Esophagus muscularis mucosa (tissue), 4 donors: ENCODE measurements around the gene AGXT. TPM values are rescaled to one million over a fixed set of nuclear protein-coding genes. Genes with fewer than 3 reads are reported as not detected.

Source experiments
- DNase-seq: peaks from one replicate; pipeline ENCODE4 v3.0.0-alpha.2; 2017; ENCODE audit errors: extremely low spot score
- H3K27ac ChIP-seq, 4 donors: fragments of 200-600 bp; sonication (generic); replicated peaks in 1 of 4; 1 replicate in 3 of 4; 2 replicates in 1 of 4; pipeline ENCODE4 v1.5.1; 2016 to 2019; ENCODE audit warnings: mild to moderate bottlenecking in 1 of 4
- H3K27me3 ChIP-seq, 4 donors: fragments of 200-600 bp; sonication (generic); one replicate each; pipeline versions ENCODE4 v1.5.1 to v1.6.0; 2016 to 2019
- H3K36me3 ChIP-seq, 4 donors: fragments of 200-600 bp; sonication (generic); one replicate each; pipeline ENCODE4 v1.5.1; 2016 to 2019
- H3K4me1 ChIP-seq, 4 donors: fragments of 200-600 bp; sonication (generic); one replicate each; pipeline ENCODE4 v1.5.1; 2016 to 2019
- H3K4me3 ChIP-seq, 4 donors: fragments of 200-600 bp; sonication (generic); 1 replicate in 2 of 4; 2 replicates in 2 of 4; pipeline ENCODE4 v1.5.1; 2016 to 2019; ENCODE audit warnings: mild to moderate bottlenecking in 4 of 4, moderate library complexity in 1 of 4
- H3K9me3 ChIP-seq, 4 donors: fragments of 200-600 bp; sonication (generic); 1 replicate in 3 of 4; 2 replicates in 1 of 4; pipeline ENCODE4 v1.5.1; 2016 to 2019
- EP300 ChIP-seq: sonication (generic); formaldehyde crosslinking; IDR thresholded peaks from one replicate; pipeline ENCODE4 v1.6.1; 2017; ENCODE audit warnings: antibody characterized with exemption
- POLR2A ChIP-seq: fragments of 450-650 bp; IDR thresholded peaks from one replicate; pipeline ENCODE4 v1.6.1; 2017; ENCODE audit warnings: antibody characterized with exemption, moderate library complexity, mild to moderate bottlenecking, low read depth
- POLR2AphosphoS5 ChIP-seq, 2 donors: sonication (generic); formaldehyde crosslinking; IDR thresholded peaks; one replicate each; pipeline ENCODE4 v1.6.1; 2017; ENCODE audit warnings: antibody characterized with exemption in 2 of 2
- WGBS: methylation state at CpG from one replicate; pipeline ENCODE4 v1.1.5; 2018; 5-methylcytosine and 5-hydroxymethylcytosine counted together
- intact Hi-C: fragments of 100-400 bp; cut with DNase I; formaldehyde crosslinking; loops from one replicate; pipeline ENCODE4 v1.15.1; 2023
- total RNA-seq, 4 donors: library from RNA; depleted of rRNA; stranded (reverse); fragments of >200 nt; gene quantifications; one replicate each; pipeline versions ENCODE4 v1.1.0 to v1.2.1, GENCODE V29; 2016
- TF ChIP-seq, protein P1 (sequence below), 3 experiments: fragments of 200-600 bp in 2 of 3; fragments of 450-650 bp in 1 of 3; sonication (generic) in 2 of 3; IDR thresholded peaks; one replicate each; pipeline ENCODE4 v1.5.1; 2017 to 2019; ENCODE audit warnings: antibody characterized with exemption in 3 of 3, mild to moderate bottlenecking in 2 of 3, moderate library complexity in 1 of 3

Gene AGXT
- total RNA-seq, 4 donors from 2014 or later = not detected

DNA sequence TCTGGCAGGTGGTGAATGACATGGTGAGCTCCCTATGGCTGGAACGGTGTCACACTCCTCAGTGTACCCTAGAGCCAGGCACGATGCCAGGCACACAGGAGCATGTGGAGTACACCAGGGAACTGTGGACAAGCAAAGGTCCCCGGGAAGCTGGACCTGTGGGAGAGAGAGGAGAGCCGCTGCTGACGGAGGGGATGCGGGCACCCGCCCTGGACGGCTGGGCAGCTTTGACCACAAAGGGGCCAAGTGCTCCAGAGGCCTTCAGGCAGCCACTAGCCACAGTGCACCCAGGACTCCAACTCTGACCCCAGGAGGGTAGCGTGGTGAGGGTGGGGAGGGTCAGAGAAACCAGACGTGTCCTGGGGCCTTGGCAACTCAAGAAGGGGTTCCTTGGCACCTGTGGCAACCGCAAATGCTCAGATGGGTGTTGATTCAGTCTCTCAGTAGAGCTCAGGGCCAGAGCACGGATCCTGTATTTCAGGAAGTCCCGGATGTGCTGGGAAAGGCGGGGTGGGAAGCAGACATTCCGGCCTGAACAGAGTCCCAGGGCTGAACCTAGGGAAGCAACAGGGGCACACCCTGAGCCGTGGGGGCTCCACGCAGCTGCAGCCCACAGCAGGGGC is 29.6 kb downstream of the AGXT start:
- TF ChIP-seq POLR2A (no peak), POLR2AphosphoS5 (IDR thresholded peaks at IDR 0.05) (no peak), EP300 (no peak)
- TF ChIP-seq, protein P1, sequence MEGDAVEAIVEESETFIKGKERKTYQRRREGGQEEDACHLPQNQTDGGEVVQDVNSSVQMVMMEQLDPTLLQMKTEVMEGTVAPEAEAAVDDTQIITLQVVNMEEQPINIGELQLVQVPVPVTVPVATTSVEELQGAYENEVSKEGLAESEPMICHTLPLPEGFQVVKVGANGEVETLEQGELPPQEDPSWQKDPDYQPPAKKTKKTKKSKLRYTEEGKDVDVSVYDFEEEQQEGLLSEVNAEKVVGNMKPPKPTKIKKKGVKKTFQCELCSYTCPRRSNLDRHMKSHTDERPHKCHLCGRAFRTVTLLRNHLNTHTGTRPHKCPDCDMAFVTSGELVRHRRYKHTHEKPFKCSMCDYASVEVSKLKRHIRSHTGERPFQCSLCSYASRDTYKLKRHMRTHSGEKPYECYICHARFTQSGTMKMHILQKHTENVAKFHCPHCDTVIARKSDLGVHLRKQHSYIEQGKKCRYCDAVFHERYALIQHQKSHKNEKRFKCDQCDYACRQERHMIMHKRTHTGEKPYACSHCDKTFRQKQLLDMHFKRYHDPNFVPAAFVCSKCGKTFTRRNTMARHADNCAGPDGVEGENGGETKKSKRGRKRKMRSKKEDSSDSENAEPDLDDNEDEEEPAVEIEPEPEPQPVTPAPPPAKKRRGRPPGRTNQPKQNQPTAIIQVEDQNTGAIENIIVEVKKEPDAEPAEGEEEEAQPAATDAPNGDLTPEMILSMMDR (IDR thresholded peaks at IDR 0.05) = no peak
- peaks cover 0 to 7% (median 0%) of the 10 kb centered on the region in 4 donors for H3K27me3 ChIP-seq
- WGBS = 84% methylated on average over 12 of the region's 17 CpGs
- intact Hi-C loops = no loop called here
- H3K4me3 ChIP-seq = no peak overlapping the region
- no peaks in the 10 kb centered on the region for H3K36me3 ChIP-seq
- peaks cover 11 to 20% (median 13%) of the 10 kb centered on the region in 4 donors for H3K4me1 ChIP-seq
- peak overlapping the region in 2 of 4 donors; percentile 6 to 43 for H3K27ac ChIP-seq
- H3K9me3 ChIP-seq = no peaks in the 10 kb centered on the region
- DNase-seq = no peak

DNA sequence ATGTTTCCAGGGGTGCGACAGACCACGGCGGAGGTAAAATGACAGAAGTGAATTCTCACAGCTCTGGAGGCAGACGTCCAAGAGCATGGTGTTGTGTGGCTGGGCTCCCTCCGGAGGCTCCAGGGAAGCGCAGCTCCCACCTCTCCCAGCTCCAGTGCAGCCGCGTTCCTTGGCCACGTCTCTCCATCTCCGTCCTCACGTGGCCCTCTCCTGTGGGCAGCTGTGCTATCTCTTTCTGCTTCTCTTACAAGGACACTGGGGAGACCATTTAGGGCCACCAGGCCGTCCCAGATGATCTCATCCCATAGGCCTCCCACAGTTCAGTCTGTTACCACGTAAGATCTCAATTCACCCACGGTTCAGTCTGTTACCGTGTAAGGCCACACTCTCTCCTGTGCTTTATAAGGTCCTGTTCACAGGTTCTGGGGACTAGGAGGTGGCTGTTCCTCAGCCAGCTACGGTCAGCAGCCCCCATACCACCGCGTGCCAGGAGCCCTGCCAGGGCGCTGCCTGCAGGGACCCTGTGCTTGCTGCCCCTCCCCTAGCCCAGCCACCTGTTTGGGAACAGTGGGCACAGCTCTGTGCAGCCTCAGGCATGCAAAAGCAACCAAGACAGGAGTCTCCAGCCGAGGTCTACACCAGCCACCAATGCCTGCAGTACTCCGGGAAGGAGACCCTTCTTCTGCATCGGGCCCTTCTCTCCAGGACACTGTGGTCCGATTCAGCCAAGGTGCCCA is 30.3 kb downstream of the AGXT start:
- TF ChIP-seq, protein P1 (IDR thresholded peaks at IDR 0.05) = no peak
- TF ChIP-seq POLR2A (no peak), POLR2AphosphoS5 (IDR thresholded peaks at IDR 0.05) (no peak), EP300 (no peak)

DNA sequence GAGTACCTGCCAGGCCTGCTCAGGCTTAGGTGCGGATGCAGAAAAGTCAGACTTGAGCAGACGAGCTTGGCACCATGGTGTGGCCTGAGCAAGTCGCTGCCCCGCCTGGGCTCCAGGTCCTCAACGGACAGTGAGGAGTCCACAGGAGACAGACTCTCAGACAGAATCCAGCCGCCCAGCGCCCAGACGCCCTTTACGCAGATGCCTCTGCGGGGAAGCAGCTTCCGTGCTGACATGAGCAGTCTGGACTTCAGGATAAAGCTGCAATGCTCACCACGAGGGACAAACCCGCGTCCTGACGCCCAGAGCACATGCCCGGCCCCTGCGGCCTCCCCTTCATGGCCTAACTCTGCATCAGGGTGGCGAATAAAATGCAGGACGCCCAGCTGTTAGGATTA is 30.8 kb downstream of the AGXT start:
- peaks cover 11 to 20% (median 13%) of the 10 kb centered on the region in 4 donors for H3K4me1 ChIP-seq
- no peak overlapping the region for H3K4me3 ChIP-seq
- H3K36me3 ChIP-seq = no peaks in the 10 kb centered on the region
- H3K9me3 ChIP-seq = no peaks in the 10 kb centered on the region
- no peak overlapping the region for H3K27ac ChIP-seq
- WGBS = 82% methylated on average over 9 of the region's 19 CpGs
- intact Hi-C loops = no loop called here
- no peak for DNase-seq
- H3K27me3 ChIP-seq = no peaks in the 10 kb centered on the region
- TF ChIP-seq EP300 (no peak), POLR2AphosphoS5 (IDR thresholded peaks at IDR 0.05) (no peak), POLR2A (no peak)
- TF ChIP-seq, protein P1 (IDR thresholded peaks at IDR 0.05) = no peak

More for the DNA sequence above, 30.3 kb downstream of the AGXT start:
- Histone ChIP-seq H3K9me3 (no peaks in the 10 kb centered on the region), H3K4me1 (peaks cover 11 to 20% (median 13%) of the 10 kb centered on the region in 4 donors), H3K27ac (peak overlapping the region in 1 of 4 donors; percentile 26), H3K4me3 (no peak overlapping the region), H3K36me3 (no peaks in the 10 kb centered on the region), H3K27me3 (peaks cover 0 to 2% (median 0%) of the 10 kb centered on the region in 4 donors)
- WGBS = 54% methylated on average over 19 of the region's 23 CpGs
- intact Hi-C loops = no loop called here
- DNase-seq = no peak

DNA sequence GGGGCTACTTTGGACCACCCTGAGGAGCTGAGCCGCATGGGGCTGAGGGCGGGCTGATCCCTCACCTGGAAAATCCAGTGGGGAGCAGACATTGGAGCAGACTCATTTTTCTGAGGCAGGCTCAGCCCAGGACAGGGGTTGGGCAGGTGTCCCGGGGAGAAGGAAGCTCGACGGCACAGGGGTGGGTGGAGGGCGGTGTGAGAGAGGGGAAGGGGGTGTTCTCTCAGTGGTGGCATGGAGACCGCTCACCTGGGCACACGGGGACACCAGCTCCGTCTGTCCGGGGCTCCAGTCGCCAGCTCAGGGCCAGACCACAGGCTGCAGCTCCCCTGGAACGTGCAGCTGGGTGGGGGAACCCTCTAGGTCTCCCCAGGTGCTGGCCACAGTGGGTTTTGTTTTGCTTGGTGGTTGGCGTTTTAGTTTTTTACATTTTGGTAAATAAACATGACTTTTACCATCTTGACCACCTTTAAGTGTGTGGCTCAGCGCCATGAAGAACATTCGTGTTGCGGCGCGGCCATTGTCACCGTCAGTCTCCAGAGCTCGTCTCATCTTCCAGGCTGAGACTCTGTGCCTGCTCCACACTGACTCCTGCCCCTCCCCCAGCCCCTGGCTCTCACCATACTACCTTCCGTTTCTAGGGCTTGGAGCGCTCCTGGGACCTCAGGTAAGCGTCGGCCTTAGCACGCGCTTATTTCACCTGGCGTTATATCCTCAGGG is 31.7 kb downstream of the AGXT start:
- Histone ChIP-seq H3K4me1 (peaks cover 11 to 20% (median 13%) of the 10 kb centered on the region in 4 donors), H3K4me3 (no peak overlapping the region), H3K27me3 (peaks cover 0 to 5% (median 0%) of the 10 kb centered on the region in 4 donors), H3K9me3 (no peaks in the 10 kb centered on the region), H3K36me3 (no peaks in the 10 kb centered on the region), H3K27ac (no peak overlapping the region)
- intact Hi-C loops = no loop called here
- WGBS = 88% methylated on average over 20 of the region's 27 CpGs
- TF ChIP-seq EP300 = no peak
- TF ChIP-seq, protein P1 (IDR thresholded peaks at IDR 0.05) = no peak
- no peak for DNase-seq
